Stimulated activated naive B cell treated with anti-CD40 and anti-IgM and Interleukin-4, amounts not matched to agents 10 μg/mL and 1 μg/mL and 100 μg/mL, for 72 hours (primary cell): ENCODE measurements around the gene LRFN5.
"Not testable (repeated sequence)": the region's sequence is repeated elsewhere in the genome, so short reads cannot be mapped to it uniquely, and the experiment has no call there.

Source experiments
- ATAC-seq, 2 donors: fragments of 150-1000 bp; cut with Tn5 transposase; replicated peaks; 2 replicates each; pipeline ENCODE4 v1.10.0; 2021; ENCODE audit warnings: moderate library complexity in 1 of 2
- DNase-seq: peaks from one replicate; pipeline ENCODE4 v3.0.0; 2021
- H3K27ac Mint-ChIP-seq: one replicate; pipeline ENCODE4 v1.8.0; 2022; ENCODE audit warnings: mild to moderate bottlenecking, mixed read lengths
- H3K27me3 Mint-ChIP-seq, 2 donors: one replicate each; pipeline ENCODE4 v1.8.0; 2022; ENCODE audit warnings: mixed read lengths in 2 of 2
- H3K36me3 Mint-ChIP-seq, 2 donors: one replicate each; pipeline ENCODE4 v1.8.0; 2022; ENCODE audit warnings: mixed read lengths in 2 of 2, mild to moderate bottlenecking in 1 of 2
- H3K4me1 Mint-ChIP-seq, 2 donors: one replicate each; pipeline ENCODE4 v1.8.0; 2022; ENCODE audit warnings: mixed read lengths in 2 of 2, mild to moderate bottlenecking in 1 of 2
- H3K4me3 Mint-ChIP-seq, 2 donors: one replicate each; pipeline ENCODE4 v1.8.0; 2022; ENCODE audit warnings: mild to moderate bottlenecking in 2 of 2, mixed read lengths in 2 of 2, moderate library complexity in 1 of 2
- H3K9me3 Mint-ChIP-seq, 2 donors: one replicate each; pipeline ENCODE4 v1.8.0; 2022; ENCODE audit warnings: mixed read lengths in 2 of 2, mild to moderate bottlenecking in 1 of 2

The LRFN5 gene

GRCh38 chr14:41868396-41868795, 261.7 kb downstream of the LRFN5 start:
- Mint-ChIP-seq H3K27ac (no peak overlapping the region), H3K36me3 (no peaks in the 10 kb centered on the region), H3K9me3 (peaks cover 0 to 5% of the 10 kb centered on the region in 2 donors), H3K27me3 (no peaks in the 10 kb centered on the region), H3K4me1 (no peaks in the 10 kb centered on the region), H3K4me3 (no peak overlapping the region)
- no peak for ATAC-seq
- no peak for DNase-seq

GRCh38 chr14:41872931-41873685, 266.4 kb downstream of the LRFN5 start:
- Mint-ChIP-seq H3K36me3 (no peaks in the 10 kb centered on the region), H3K27me3 (no peaks in the 10 kb centered on the region), H3K4me1 (no peaks in the 10 kb centered on the region), H3K4me3 (no peak overlapping the region), H3K27ac (no peak overlapping the region), H3K9me3 (peaks cover 0 to 1% of the 10 kb centered on the region in 2 donors)
- DNase-seq (no peak), ATAC-seq (no peak)

- no peaks in the 10 kb centered on the region for H3K4me1 Mint-ChIP-seq
- no peak for ATAC-seq
- no peaks in the 10 kb centered on the region for H3K36me3 Mint-ChIP-seq
- peaks cover 0 to 1% of the 10 kb centered on the region in 2 donors for H3K9me3 Mint-ChIP-seq
- no peak overlapping the region for H3K4me3 Mint-ChIP-seq
- no peak overlapping the region for H3K27ac Mint-ChIP-seq
- DNase-seq: no peak
- no peaks in the 10 kb centered on the region for H3K27me3 Mint-ChIP-seq
Observed at GRCh38 chr14:41873686-41874317, 267.1 kb downstream of the LRFN5 start.

GRCh38 chr14:41875116-41875515, 268.4 kb downstream of the LRFN5 start:
- no peaks in the 10 kb centered on the region for H3K9me3 Mint-ChIP-seq
- ATAC-seq: no peak
- H3K4me1 Mint-ChIP-seq: no peaks in the 10 kb centered on the region
- DNase-seq: no peak
- H3K4me3 Mint-ChIP-seq: no peak overlapping the region
- no peaks in the 10 kb centered on the region for H3K27me3 Mint-ChIP-seq
- H3K36me3 Mint-ChIP-seq: no peaks in the 10 kb centered on the region
- H3K27ac Mint-ChIP-seq: no peak overlapping the region

GRCh38 chr14:41878321-41878720, 271.6 kb downstream of the LRFN5 start:
- no peak for ATAC-seq
- H3K4me1 Mint-ChIP-seq: no peaks in the 10 kb centered on the region

GRCh38 chr14:41891624-41892023, 284.9 kb downstream of the LRFN5 start:
- no peak for DNase-seq
- no peak for ATAC-seq
- Mint-ChIP-seq H3K27ac (no peak overlapping the region), H3K9me3 (no peaks in the 10 kb centered on the region), H3K4me1 (no peaks in the 10 kb centered on the region), H3K4me3 (no peak overlapping the region), H3K36me3 (no peaks in the 10 kb centered on the region), H3K27me3 (no peaks in the 10 kb centered on the region)

More at GRCh38 chr14:41878321-41878720, 271.6 kb downstream of the LRFN5 start:
- H3K27me3 Mint-ChIP-seq: no peaks in the 10 kb centered on the region
- H3K27ac Mint-ChIP-seq: no peak overlapping the region
- H3K4me3 Mint-ChIP-seq: no peak overlapping the region
- H3K9me3 Mint-ChIP-seq: no peaks in the 10 kb centered on the region
- no peaks in the 10 kb centered on the region for H3K36me3 Mint-ChIP-seq
- no peak for DNase-seq

GRCh38 chr14:41899416-41899815, 292.7 kb downstream of the LRFN5 start:
- no peaks in the 10 kb centered on the region for H3K4me1 Mint-ChIP-seq
- H3K36me3 Mint-ChIP-seq: no peaks in the 10 kb centered on the region
- no peak overlapping the region for H3K4me3 Mint-ChIP-seq
- DNase-seq: no peak
- ATAC-seq: no peak
- H3K27me3 Mint-ChIP-seq: no peaks in the 10 kb centered on the region
- H3K27ac Mint-ChIP-seq: no peak overlapping the region
- no peaks in the 10 kb centered on the region for H3K9me3 Mint-ChIP-seq

- no peaks in the 10 kb centered on the region for H3K9me3 Mint-ChIP-seq
Observed at GRCh38 chr14:41900644-41901043, 294.0 kb downstream of the LRFN5 start.

GRCh38 chr14:41901089-41901488, 294.4 kb downstream of the LRFN5 start:
- no peak for ATAC-seq
- Mint-ChIP-seq H3K4me1 (no peaks in the 10 kb centered on the region), H3K36me3 (no peaks in the 10 kb centered on the region), H3K27me3 (no peaks in the 10 kb centered on the region), H3K4me3 (no peak overlapping the region), H3K9me3 (no peaks in the 10 kb centered on the region), H3K27ac (no peak overlapping the region)
- no peak for DNase-seq

More at GRCh38 chr14:41900644-41901043, 294.0 kb downstream of the LRFN5 start:
- Mint-ChIP-seq H3K4me1 (no peaks in the 10 kb centered on the region), H3K27ac (no peak overlapping the region), H3K36me3 (no peaks in the 10 kb centered on the region), H3K4me3 (no peak overlapping the region), H3K27me3 (no peaks in the 10 kb centered on the region)
- ATAC-seq (no peak), DNase-seq (no peak)

- Mint-ChIP-seq H3K27me3 (no peaks in the 10 kb centered on the region), H3K9me3 (no peaks in the 10 kb centered on the region), H3K36me3 (no peaks in the 10 kb centered on the region), H3K27ac (no peak overlapping the region), H3K4me1 (no peaks in the 10 kb centered on the region), H3K4me3 (no peak overlapping the region)
- ATAC-seq (no peak), DNase-seq (no peak)
Observed at GRCh38 chr14:41905394-41905964, 298.8 kb downstream of the LRFN5 start.

- H3K4me3 Mint-ChIP-seq, H3K4me1 Mint-ChIP-seq, H3K27me3 Mint-ChIP-seq, H3K36me3 Mint-ChIP-seq, DNase-seq, H3K27ac Mint-ChIP-seq, H3K9me3 Mint-ChIP-seq, ATAC-seq: not testable (repeated sequence)
Observed at GRCh38 chr14:41911155-41911554, 304.5 kb downstream of the LRFN5 start.

GRCh38 chr14:41913398-41913797, 306.7 kb downstream of the LRFN5 start:
- no peaks in the 10 kb centered on the region for H3K36me3 Mint-ChIP-seq

GRCh38 chr14:41915732-41916131, 309.1 kb downstream of the LRFN5 start:
- DNase-seq (no peak), ATAC-seq (no peak)
- Mint-ChIP-seq H3K27ac (no peak overlapping the region), H3K27me3 (no peaks in the 10 kb centered on the region), H3K4me1 (no peaks in the 10 kb centered on the region), H3K9me3 (peaks cover 0 to 4% of the 10 kb centered on the region in 2 donors), H3K4me3 (no peak overlapping the region), H3K36me3 (no peaks in the 10 kb centered on the region)

More at GRCh38 chr14:41913398-41913797, 306.7 kb downstream of the LRFN5 start:
- DNase-seq (no peak), ATAC-seq (no peak)
- H3K27me3 Mint-ChIP-seq: no peaks in the 10 kb centered on the region
- no peak overlapping the region for H3K27ac Mint-ChIP-seq
- no peak overlapping the region for H3K4me3 Mint-ChIP-seq
- peaks cover 0 to 4% of the 10 kb centered on the region in 2 donors for H3K9me3 Mint-ChIP-seq
- no peaks in the 10 kb centered on the region for H3K4me1 Mint-ChIP-seq

- Mint-ChIP-seq H3K4me1 (no peaks in the 10 kb centered on the region), H3K36me3 (no peaks in the 10 kb centered on the region), H3K27ac (no peak overlapping the region), H3K4me3 (no peak overlapping the region), H3K9me3 (peaks cover 0 to 4% of the 10 kb centered on the region in 2 donors), H3K27me3 (no peaks in the 10 kb centered on the region)
- DNase-seq (no peak), ATAC-seq (no peak)
Observed at GRCh38 chr14:41916313-41916712, 309.6 kb downstream of the LRFN5 start.

- no peak for ATAC-seq
- Mint-ChIP-seq H3K4me1 (no peaks in the 10 kb centered on the region), H3K27me3 (no peaks in the 10 kb centered on the region), H3K27ac (no peak overlapping the region), H3K4me3 (no peak overlapping the region), H3K36me3 (no peaks in the 10 kb centered on the region), H3K9me3 (no peaks in the 10 kb centered on the region)
- no peak for DNase-seq
Observed at GRCh38 chr14:41925409-41925808, 318.7 kb downstream of the LRFN5 start.
